Stimulated activated CD4-positive, alpha-beta T cell treated with anti-CD3 and anti-CD28 coated beads, Interleukin-12 subunit alpha, Interleukin-12 subunit beta, amount 100 ng/mL, for 48 hours (primary cell): ENCODE measurements around the gene CDKL1.
"Not testable (repeated sequence)": the region's sequence is repeated elsewhere in the genome, so short reads cannot be mapped to it uniquely, and the experiment has no call there.

Experiments used
- DNase-seq, 3 donors: peaks; one replicate each; pipeline ENCODE4 v3.0.0-alpha.2; 2020; ENCODE audit warnings: low read depth in 2 of 3, low spot score in 1 of 3

CDKL1 gene

GRCh38 chr14:50335389-50335788 lies 61.3 kb downstream of the CDKL1 start:
- DNase-seq = no peak

- DNase-seq = no peak
Observed at GRCh38 chr14:50334211-50334610, 62.5 kb downstream of the CDKL1 start.

GRCh38 chr14:50333014-50333509 lies 63.6 kb downstream of the CDKL1 start:
- DNase-seq = no peak

- DNase-seq = no peak
Observed at GRCh38 chr14:50331596-50331995, 65.1 kb downstream of the CDKL1 start.

- DNase-seq = peak; percentile 45 to 56 (median 48)
Observed at GRCh38 chr14:50321009-50321660, 75.5 kb downstream of the CDKL1 start.

- DNase-seq = no peak
Observed at GRCh38 chr14:50320283-50320682, 76.4 kb downstream of the CDKL1 start.

GRCh38 chr14:50319721-50320120 lies 77.0 kb downstream of the CDKL1 start:
- no peak for DNase-seq

GRCh38 chr14:50319293-50319692 lies 77.4 kb downstream of the CDKL1 start:
- DNase-seq = no peak

- DNase-seq = no peak
Observed at GRCh38 chr14:50318031-50318626, 78.6 kb downstream of the CDKL1 start.

GRCh38 chr14:50314098-50314497 lies 82.6 kb downstream of the CDKL1 start:
- not testable (repeated sequence) for DNase-seq

- no peak for DNase-seq
Observed at GRCh38 chr14:50312734-50313054, 84.0 kb downstream of the CDKL1 start.

- peak; percentile 82 to 89 (median 82) for DNase-seq
Observed at GRCh38 chr14:50311972-50312733, 84.5 kb downstream of the CDKL1 start, which contains the start of the genes DMAC2L and L2HGDH. Gene DMAC2L (plus strand): TSS chr14:50312324. CDS start chr14:50321488, 9,164 bp downstream. Gene L2HGDH (minus strand): TSS chr14:50312229. CDS start chr14:50312150, 79 bp downstream.

GRCh38 chr14:50311337-50311971 lies 85.2 kb downstream of the CDKL1 start:
- DNase-seq = no peak

- DNase-seq = no peak
Observed at GRCh38 chr14:50310445-50310844, 86.2 kb downstream of the CDKL1 start.

GRCh38 chr14:50308363-50308915 lies 88.2 kb downstream of the CDKL1 start:
- DNase-seq = no peak

- DNase-seq = no peak
Observed at GRCh38 chr14:50303744-50304471, 92.8 kb downstream of the CDKL1 start.

- no peak for DNase-seq
Observed at GRCh38 chr14:50301914-50302313, 94.8 kb downstream of the CDKL1 start.

- DNase-seq = no peak
Observed at GRCh38 chr14:50299585-50299984, 97.1 kb downstream of the CDKL1 start.

- DNase-seq = no peak
Observed at GRCh38 chr14:50290306-50290705, 106.4 kb downstream of the CDKL1 start.

GRCh38 chr14:50288146-50288545 lies 108.5 kb downstream of the CDKL1 start:
- DNase-seq = no peak

- no peak for DNase-seq
Observed at GRCh38 chr14:50285861-50286260, 110.8 kb downstream of the CDKL1 start.
